Esophagus muscularis mucosa (tissue), 4 donors: ENCODE measurements around the gene UGT3A2. TPM values are rescaled to one million over a fixed set of nuclear protein-coding genes. Genes with fewer than 3 reads are reported as not detected.

Experiments used
- DNase-seq: peaks from one replicate; pipeline ENCODE4 v3.0.0-alpha.2; 2017; ENCODE audit errors: extremely low spot score
- H3K27ac ChIP-seq, 4 donors: fragments of 200-600 bp; sonication (generic); replicated peaks in 1 of 4; 1 replicate in 3 of 4; 2 replicates in 1 of 4; pipeline ENCODE4 v1.5.1; 2016 to 2019; ENCODE audit warnings: mild to moderate bottlenecking in 1 of 4
- H3K27me3 ChIP-seq, 4 donors: fragments of 200-600 bp; sonication (generic); one replicate each; pipeline versions ENCODE4 v1.5.1 to v1.6.0; 2016 to 2019
- H3K36me3 ChIP-seq, 4 donors: fragments of 200-600 bp; sonication (generic); one replicate each; pipeline ENCODE4 v1.5.1; 2016 to 2019
- H3K4me1 ChIP-seq, 4 donors: fragments of 200-600 bp; sonication (generic); one replicate each; pipeline ENCODE4 v1.5.1; 2016 to 2019
- H3K4me3 ChIP-seq, 4 donors: fragments of 200-600 bp; sonication (generic); 1 replicate in 2 of 4; 2 replicates in 2 of 4; pipeline ENCODE4 v1.5.1; 2016 to 2019; ENCODE audit warnings: mild to moderate bottlenecking in 4 of 4, moderate library complexity in 1 of 4
- H3K9me3 ChIP-seq, 4 donors: fragments of 200-600 bp; sonication (generic); 1 replicate in 3 of 4; 2 replicates in 1 of 4; pipeline ENCODE4 v1.5.1; 2016 to 2019
- EP300 ChIP-seq: sonication (generic); formaldehyde crosslinking; IDR thresholded peaks from one replicate; pipeline ENCODE4 v1.6.1; 2017; ENCODE audit warnings: antibody characterized with exemption
- POLR2A ChIP-seq: fragments of 450-650 bp; IDR thresholded peaks from one replicate; pipeline ENCODE4 v1.6.1; 2017; ENCODE audit warnings: antibody characterized with exemption, moderate library complexity, mild to moderate bottlenecking, low read depth
- POLR2AphosphoS5 ChIP-seq, 2 donors: sonication (generic); formaldehyde crosslinking; IDR thresholded peaks; one replicate each; pipeline ENCODE4 v1.6.1; 2017; ENCODE audit warnings: antibody characterized with exemption in 2 of 2
- WGBS: methylation state at CpG from one replicate; pipeline ENCODE4 v1.1.5; 2018; 5-methylcytosine and 5-hydroxymethylcytosine counted together
- intact Hi-C: fragments of 100-400 bp; cut with DNase I; formaldehyde crosslinking; loops from one replicate; pipeline ENCODE4 v1.15.1; 2023
- total RNA-seq, 4 donors: library from RNA; depleted of rRNA; stranded (reverse); fragments of >200 nt; gene quantifications; one replicate each; pipeline versions ENCODE4 v1.1.0 to v1.2.1, GENCODE V29; 2016
- TF ChIP-seq, protein P1 (sequence below), 3 experiments: fragments of 200-600 bp in 2 of 3; fragments of 450-650 bp in 1 of 3; sonication (generic) in 2 of 3; IDR thresholded peaks; one replicate each; pipeline ENCODE4 v1.5.1; 2017 to 2019; ENCODE audit warnings: antibody characterized with exemption in 3 of 3, mild to moderate bottlenecking in 2 of 3, moderate library complexity in 1 of 3

Gene UGT3A2
- total RNA-seq, 4 donors from 2014 or later: not detected

- Histone ChIP-seq H3K27me3 (no peaks in the 10 kb centered on the region), H3K4me3 (no peak overlapping the region), H3K9me3 (no peaks in the 10 kb centered on the region), H3K36me3 (no peaks in the 10 kb centered on the region), H3K4me1 (no peaks in the 10 kb centered on the region), H3K27ac (no peak overlapping the region)
- DNase-seq: no peak
- intact Hi-C loops: no loop called here
- 44% methylated on average over 1 of the region's 1 CpG for whole genome bisulfite sequencing
- TF ChIP-seq EP300 (no peak), POLR2AphosphoS5 (IDR thresholded peaks at IDR 0.05) (no peak), POLR2A (no peak)
- TF ChIP-seq, protein P1, sequence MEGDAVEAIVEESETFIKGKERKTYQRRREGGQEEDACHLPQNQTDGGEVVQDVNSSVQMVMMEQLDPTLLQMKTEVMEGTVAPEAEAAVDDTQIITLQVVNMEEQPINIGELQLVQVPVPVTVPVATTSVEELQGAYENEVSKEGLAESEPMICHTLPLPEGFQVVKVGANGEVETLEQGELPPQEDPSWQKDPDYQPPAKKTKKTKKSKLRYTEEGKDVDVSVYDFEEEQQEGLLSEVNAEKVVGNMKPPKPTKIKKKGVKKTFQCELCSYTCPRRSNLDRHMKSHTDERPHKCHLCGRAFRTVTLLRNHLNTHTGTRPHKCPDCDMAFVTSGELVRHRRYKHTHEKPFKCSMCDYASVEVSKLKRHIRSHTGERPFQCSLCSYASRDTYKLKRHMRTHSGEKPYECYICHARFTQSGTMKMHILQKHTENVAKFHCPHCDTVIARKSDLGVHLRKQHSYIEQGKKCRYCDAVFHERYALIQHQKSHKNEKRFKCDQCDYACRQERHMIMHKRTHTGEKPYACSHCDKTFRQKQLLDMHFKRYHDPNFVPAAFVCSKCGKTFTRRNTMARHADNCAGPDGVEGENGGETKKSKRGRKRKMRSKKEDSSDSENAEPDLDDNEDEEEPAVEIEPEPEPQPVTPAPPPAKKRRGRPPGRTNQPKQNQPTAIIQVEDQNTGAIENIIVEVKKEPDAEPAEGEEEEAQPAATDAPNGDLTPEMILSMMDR (IDR thresholded peaks at IDR 0.05): no peak
These were observed 67.1 kb downstream of the UGT3A2 start for GRCh38 chr5:35999547-35999946.

- H3K9me3 ChIP-seq: no peaks in the 10 kb centered on the region
- H3K4me3 ChIP-seq: no peak overlapping the region
- TF ChIP-seq POLR2A: no peak
- TF ChIP-seq, protein P1 (IDR thresholded peaks at IDR 0.05): no peak
- no peak for TF ChIP-seq POLR2AphosphoS5 (IDR thresholded peaks at IDR 0.05)
- TF ChIP-seq EP300: no peak
- WGBS: 90% methylated on average over 4 of the region's 4 CpGs
- no peaks in the 10 kb centered on the region for H3K4me1 ChIP-seq
- H3K36me3 ChIP-seq: no peaks in the 10 kb centered on the region
- H3K27me3 ChIP-seq: peaks cover 0 to 4% (median 0%) of the 10 kb centered on the region in 4 donors
- no peak overlapping the region for H3K27ac ChIP-seq
- intact Hi-C loops: no loop called here
- no peak for DNase-seq
These were observed 70.6 kb downstream of the UGT3A2 start for GRCh38 chr5:35996076-35996475.

GRCh38 chr5:35990941-35991611, 75.6 kb downstream of the UGT3A2 start, which contains the start of gene UGT3A1:
UGT3A1 (minus strand) TSS chr5:35991390; CDS start chr5:35991240, 150 bp downstream.
- H3K36me3 ChIP-seq: no peaks in the 10 kb centered on the region
- no peak within 1 kb of the TSS for H3K27ac ChIP-seq
- no peaks in the 10 kb centered on the region for H3K4me1 ChIP-seq
- DNase-seq: peak; percentile 50
- no peaks in the 10 kb centered on the region for H3K9me3 ChIP-seq
- no peak for TF ChIP-seq POLR2A
- no peak for TF ChIP-seq EP300
- TF ChIP-seq, protein P1 (IDR thresholded peaks at IDR 0.05): no peak
- no peak for TF ChIP-seq POLR2AphosphoS5 (IDR thresholded peaks at IDR 0.05)
- intact Hi-C loops: no loop called here
- H3K4me3 ChIP-seq: no peak within 1 kb of the TSS
- 3% methylated on average over 10 of the region's 25 CpGs for WGBS
- peaks cover 0 to 16% (median 0%) of the 10 kb centered on the region in 4 donors for H3K27me3 ChIP-seq

GRCh38 chr5:35990520-35990919, 76.2 kb downstream of the UGT3A2 start:
- TF ChIP-seq POLR2AphosphoS5 (IDR thresholded peaks at IDR 0.05) (no peak), POLR2A (no peak), EP300 (no peak)
- TF ChIP-seq, protein P1 (IDR thresholded peaks at IDR 0.05): no peak
- Histone ChIP-seq H3K4me3 (no peak overlapping the region), H3K9me3 (no peaks in the 10 kb centered on the region), H3K4me1 (no peaks in the 10 kb centered on the region), H3K27ac (no peak overlapping the region), H3K36me3 (no peaks in the 10 kb centered on the region), H3K27me3 (peaks cover 0 to 16% (median 0%) of the 10 kb centered on the region in 4 donors)
- peak; percentile 70 for DNase-seq
- 38% methylated on average over 11 of the region's 12 CpGs for WGBS
- intact Hi-C loops: no loop called here
